ENCODE data around the gene F10.

GRCh38 chr13:113094410-113094800 lies 28.2 kb upstream of the F10 start:
- no peak for TF ChIP-seq CTCF (IDR thresholded peaks at IDR 0.05; ENCODE audit: low read depth, low read length, missing input control)
- no peak for TF ChIP-seq HNF4A (conservative IDR thresholded peaks at IDR 0.05)
- TF ChIP-seq SP1 (IDR thresholded peaks at IDR 0.05) = no peak
